ENCODE measurements around the gene FBXO28.

Gene FBXO28, protein sequence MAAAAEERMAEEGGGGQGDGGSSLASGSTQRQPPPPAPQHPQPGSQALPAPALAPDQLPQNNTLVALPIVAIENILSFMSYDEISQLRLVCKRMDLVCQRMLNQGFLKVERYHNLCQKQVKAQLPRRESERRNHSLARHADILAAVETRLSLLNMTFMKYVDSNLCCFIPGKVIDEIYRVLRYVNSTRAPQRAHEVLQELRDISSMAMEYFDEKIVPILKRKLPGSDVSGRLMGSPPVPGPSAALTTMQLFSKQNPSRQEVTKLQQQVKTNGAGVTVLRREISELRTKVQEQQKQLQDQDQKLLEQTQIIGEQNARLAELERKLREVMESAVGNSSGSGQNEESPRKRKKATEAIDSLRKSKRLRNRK

DNA sequence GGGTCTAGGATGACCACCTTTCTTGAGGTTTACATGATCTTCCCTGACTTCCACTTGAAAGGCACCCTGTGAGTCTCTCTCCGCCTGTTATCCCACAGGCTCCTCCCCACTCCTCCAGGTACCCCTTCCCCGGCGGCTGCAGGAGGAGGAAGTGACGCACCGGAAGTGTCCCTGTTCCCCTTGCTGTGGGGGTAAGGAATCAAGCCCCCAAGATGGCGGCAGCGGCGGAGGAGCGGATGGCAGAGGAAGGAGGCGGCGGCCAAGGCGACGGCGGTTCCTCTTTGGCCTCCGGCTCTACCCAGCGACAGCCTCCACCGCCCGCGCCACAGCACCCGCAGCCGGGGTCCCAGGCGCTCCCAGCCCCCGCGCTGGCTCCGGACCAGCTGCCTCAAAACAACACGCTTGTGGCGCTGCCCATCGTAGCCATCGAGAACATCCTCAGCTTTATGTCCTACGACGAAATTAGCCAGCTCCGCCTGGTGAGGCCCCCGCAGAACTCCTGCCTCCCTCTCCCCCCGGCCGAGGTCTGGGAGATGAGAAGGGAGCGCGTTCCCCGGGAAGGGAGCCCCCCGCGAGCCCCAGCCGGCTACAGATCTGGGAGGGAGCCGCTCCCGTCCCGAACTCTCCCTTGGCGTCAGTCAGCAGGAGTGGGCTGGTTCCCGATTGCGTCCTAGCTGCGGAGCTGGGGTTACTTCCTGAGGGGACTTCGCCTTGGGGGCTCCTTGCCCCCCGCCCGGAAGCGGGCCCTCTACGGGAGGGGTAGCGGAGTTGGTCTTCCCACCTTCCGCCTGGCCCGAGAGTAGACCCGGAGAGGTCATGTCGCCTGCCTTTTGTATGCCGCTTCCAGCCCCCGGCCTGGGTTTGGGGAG, at the start of gene FBXO28:
FBXO28 (plus strand) TSS at position 194 of the 869 bp plus-strand sequence; CDS start at position 213, 19 bp downstream.
- Histone ChIP-seq H3K27ac (ENCODE audit: low read depth in 2 of 2, low read length in 2 of 2) (peak within 1 kb of the TSS; percentile 79 to 88), H3K9ac (ENCODE audit: low read depth in 1 of 2, low read length in 2 of 2) (peak within 1 kb of the TSS; percentile 87 to 90), H3K36me3 (ENCODE audit: control insufficient read depth in 2 of 2, insufficient read depth in 2 of 2, low read length in 2 of 2) (no peaks in the 10 kb centered on the region), H3K4me3 (ENCODE audit: low read length in 2 of 2) (peak within 1 kb of the TSS; percentile 84 to 96), H3K9me3 (ENCODE audit: control insufficient read depth in 2 of 2, low read length in 2 of 2) (no peaks in the 10 kb centered on the region), H3K27me3 (ENCODE audit: control insufficient read depth in 2 of 2, insufficient read depth in 2 of 2, low read length in 2 of 2) (peaks cover 0 to under 1% of the 10 kb centered on the region in 2 donors), H3K4me1 (ENCODE audit: control insufficient read depth in 2 of 2, insufficient read depth in 2 of 2, low read length in 2 of 2) (peaks cover 9% of the 10 kb centered on the region in 2 donors)

DNA sequence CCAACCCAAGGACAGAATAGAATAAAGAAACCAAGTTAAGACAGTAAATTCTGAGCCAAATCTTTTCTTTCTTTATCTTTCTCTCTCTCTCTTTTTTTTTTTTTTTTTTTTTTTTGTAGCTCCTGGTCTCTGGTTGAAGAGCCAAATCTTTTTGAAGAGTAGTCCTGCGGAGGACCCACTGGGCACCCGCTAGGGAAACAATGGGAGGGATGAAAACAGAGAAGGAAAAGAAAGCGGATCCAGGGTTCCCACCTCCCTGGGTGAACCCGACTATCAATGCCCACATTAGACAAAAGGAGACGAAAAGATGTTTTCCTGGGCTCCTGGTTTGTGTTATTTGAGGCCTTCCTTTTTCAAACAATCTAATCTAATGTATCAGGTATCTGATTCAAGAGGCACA, 49.8 kb upstream of the FBXO28 start:
- no peaks in the 10 kb centered on the region for H3K9me3 ChIP-seq (ENCODE audit: control insufficient read depth in 2 of 2, low read length in 2 of 2)
- peaks cover 20 to 40% of the 10 kb centered on the region in 2 donors for H3K4me1 ChIP-seq (ENCODE audit: control insufficient read depth in 2 of 2, insufficient read depth in 2 of 2, low read length in 2 of 2)
- H3K27me3 ChIP-seq (ENCODE audit: control insufficient read depth in 2 of 2, insufficient read depth in 2 of 2, low read length in 2 of 2): no peaks in the 10 kb centered on the region
- H3K9ac ChIP-seq (ENCODE audit: low read depth in 1 of 2, low read length in 2 of 2): peak overlapping the region in 1 of 2 donors; percentile 3
- no peak overlapping the region for H3K4me3 ChIP-seq (ENCODE audit: low read length in 2 of 2)
- peak overlapping the region; percentile 72 to 80 for H3K27ac ChIP-seq (ENCODE audit: low read depth in 2 of 2, low read length in 2 of 2)
- no peaks in the 10 kb centered on the region for H3K36me3 ChIP-seq (ENCODE audit: control insufficient read depth in 2 of 2, insufficient read depth in 2 of 2, low read length in 2 of 2)

DNA sequence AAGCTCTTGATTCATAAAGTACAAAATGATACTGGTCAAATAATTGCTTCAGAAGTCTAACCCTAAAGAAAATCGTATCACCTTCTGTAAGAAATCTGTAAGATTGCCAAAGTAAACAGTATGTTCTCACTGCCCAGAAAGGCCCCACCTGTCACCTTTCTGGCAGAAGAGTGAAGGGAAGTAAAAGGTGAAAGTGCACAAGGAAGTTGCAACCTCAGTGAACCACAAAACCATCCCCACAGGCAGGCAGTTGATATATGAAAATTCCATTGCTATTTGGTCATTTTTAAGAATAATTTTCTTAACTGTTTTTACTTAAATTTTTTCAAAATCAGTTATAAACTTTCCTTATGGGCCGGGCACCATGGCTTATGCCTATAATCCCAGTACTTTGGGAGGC, 48.5 kb upstream of the FBXO28 start:
- H3K9me3 ChIP-seq (ENCODE audit: control insufficient read depth in 2 of 2, low read length in 2 of 2): no peaks in the 10 kb centered on the region
- H3K36me3 ChIP-seq (ENCODE audit: control insufficient read depth in 2 of 2, insufficient read depth in 2 of 2, low read length in 2 of 2): no peaks in the 10 kb centered on the region
- peak overlapping the region; percentile 72 to 80 for H3K27ac ChIP-seq (ENCODE audit: low read depth in 2 of 2, low read length in 2 of 2)
- H3K4me1 ChIP-seq (ENCODE audit: control insufficient read depth in 2 of 2, insufficient read depth in 2 of 2, low read length in 2 of 2): peaks cover 20 to 42% of the 10 kb centered on the region in 2 donors
- H3K27me3 ChIP-seq (ENCODE audit: control insufficient read depth in 2 of 2, insufficient read depth in 2 of 2, low read length in 2 of 2): no peaks in the 10 kb centered on the region
- H3K4me3 ChIP-seq (ENCODE audit: low read length in 2 of 2): no peak overlapping the region
- H3K9ac ChIP-seq (ENCODE audit: low read depth in 1 of 2, low read length in 2 of 2): peak overlapping the region in 1 of 2 donors; percentile 24

DNA sequence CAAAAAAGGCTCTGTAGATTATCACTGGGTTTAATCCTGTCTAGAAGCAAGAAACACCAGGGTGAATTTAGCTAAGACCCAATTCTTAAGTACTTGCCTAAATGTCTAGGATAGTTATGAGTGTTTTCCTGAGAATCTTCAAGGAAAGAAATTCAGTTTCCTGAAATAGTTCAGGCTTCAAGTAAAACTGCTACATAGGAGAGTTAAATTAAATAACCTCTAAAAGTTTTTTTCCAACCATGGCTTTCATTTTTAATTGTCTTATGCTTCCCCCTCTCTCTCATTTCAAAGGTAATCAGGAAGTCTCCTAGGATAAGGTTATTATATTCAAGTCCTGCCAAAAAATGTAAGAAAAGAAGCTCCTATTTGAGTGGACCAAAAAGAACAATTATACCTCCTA, 46.7 kb upstream of the FBXO28 start:
- H3K9me3 ChIP-seq (ENCODE audit: control insufficient read depth in 2 of 2, low read length in 2 of 2): no peaks in the 10 kb centered on the region
- H3K27ac ChIP-seq (ENCODE audit: low read depth in 2 of 2, low read length in 2 of 2): peak overlapping the region in 1 of 2 donors; percentile 11
- peaks cover 20 to 42% of the 10 kb centered on the region in 2 donors for H3K4me1 ChIP-seq (ENCODE audit: control insufficient read depth in 2 of 2, insufficient read depth in 2 of 2, low read length in 2 of 2)
- no peaks in the 10 kb centered on the region for H3K36me3 ChIP-seq (ENCODE audit: control insufficient read depth in 2 of 2, insufficient read depth in 2 of 2, low read length in 2 of 2)
- H3K4me3 ChIP-seq (ENCODE audit: low read length in 2 of 2): no peak overlapping the region
- H3K9ac ChIP-seq (ENCODE audit: low read depth in 1 of 2, low read length in 2 of 2): no peak overlapping the region
- H3K27me3 ChIP-seq (ENCODE audit: control insufficient read depth in 2 of 2, insufficient read depth in 2 of 2, low read length in 2 of 2): no peaks in the 10 kb centered on the region

DNA sequence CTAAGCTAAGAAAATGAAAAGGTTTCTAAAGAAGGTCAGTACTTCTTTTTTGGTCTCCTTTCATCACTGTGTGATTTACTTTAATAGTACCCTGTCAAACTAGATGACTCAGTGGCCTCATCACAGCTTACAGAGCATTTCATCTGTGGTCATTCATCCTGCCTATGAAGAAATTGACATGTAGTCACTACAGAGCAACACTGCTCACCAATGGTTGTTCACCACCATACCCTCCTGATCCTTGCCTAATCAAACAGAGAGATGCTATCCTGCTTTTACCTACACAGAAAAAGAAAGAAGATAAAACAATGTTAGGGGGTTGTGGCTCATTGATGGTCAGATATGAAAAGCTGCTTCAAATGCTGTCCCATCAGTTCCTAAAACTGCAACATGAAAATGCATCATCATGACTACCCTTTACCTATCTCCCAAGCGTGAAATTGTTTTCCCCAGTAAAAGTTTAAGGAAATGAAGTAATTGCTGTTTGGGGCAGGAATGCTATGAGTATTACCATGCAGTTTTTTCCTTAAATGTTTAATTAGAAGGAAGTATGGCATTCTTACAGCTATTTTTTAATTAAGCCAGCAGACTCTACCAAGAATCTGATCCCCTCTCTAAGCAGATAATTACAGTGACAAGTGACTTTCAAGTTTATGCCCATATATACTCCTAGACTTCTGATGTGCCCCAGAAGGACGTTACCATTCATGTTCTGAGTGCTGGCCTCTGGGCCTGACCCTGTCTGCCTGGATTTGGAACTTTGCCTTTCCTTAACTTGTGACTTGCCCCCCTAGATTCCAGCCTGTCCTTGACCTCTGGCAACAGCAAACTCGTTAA, 46.1 kb upstream of the FBXO28 start:
- Histone ChIP-seq H3K27me3 (ENCODE audit: control insufficient read depth in 2 of 2, insufficient read depth in 2 of 2, low read length in 2 of 2) (no peaks in the 10 kb centered on the region), H3K9ac (ENCODE audit: low read depth in 1 of 2, low read length in 2 of 2) (no peak overlapping the region), H3K27ac (ENCODE audit: low read depth in 2 of 2, low read length in 2 of 2) (peak overlapping the region in 1 of 2 donors; percentile 32), H3K4me3 (ENCODE audit: low read length in 2 of 2) (no peak overlapping the region), H3K4me1 (ENCODE audit: control insufficient read depth in 2 of 2, insufficient read depth in 2 of 2, low read length in 2 of 2) (peaks cover 19 to 40% of the 10 kb centered on the region in 2 donors), H3K36me3 (ENCODE audit: control insufficient read depth in 2 of 2, insufficient read depth in 2 of 2, low read length in 2 of 2) (no peaks in the 10 kb centered on the region), H3K9me3 (ENCODE audit: control insufficient read depth in 2 of 2, low read length in 2 of 2) (no peaks in the 10 kb centered on the region)

DNA sequence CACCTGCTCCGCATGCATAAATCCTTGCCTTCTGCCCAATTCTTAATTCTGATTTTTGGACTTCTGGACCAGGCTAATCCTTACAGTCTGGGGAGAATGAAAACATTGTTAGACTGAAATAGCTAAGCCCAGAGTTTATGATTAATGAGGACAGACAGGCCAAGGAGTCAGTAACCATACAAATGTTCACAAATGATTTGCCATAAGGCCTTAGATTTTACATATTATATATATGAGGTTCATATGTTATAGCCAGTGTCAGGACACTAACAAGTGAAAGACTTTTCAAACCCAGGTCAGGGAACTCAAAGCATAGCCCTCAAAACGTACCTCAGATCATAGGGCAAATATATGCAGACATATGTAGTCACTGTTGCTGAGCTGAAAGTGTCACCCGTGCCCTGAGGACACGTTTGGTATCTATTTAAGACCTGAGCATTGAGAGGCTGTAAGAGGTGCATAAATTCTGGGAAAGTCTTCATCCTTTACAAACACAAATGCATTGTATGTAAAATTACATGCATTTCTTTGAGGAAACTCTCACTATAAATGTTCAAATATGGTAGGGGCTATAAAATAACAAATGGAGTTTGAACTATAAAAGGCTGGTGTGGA, 45.3 kb upstream of the FBXO28 start:
- peaks cover 17 to 38% of the 10 kb centered on the region in 2 donors for H3K4me1 ChIP-seq (ENCODE audit: control insufficient read depth in 2 of 2, insufficient read depth in 2 of 2, low read length in 2 of 2)
- no peak overlapping the region for H3K9ac ChIP-seq (ENCODE audit: low read depth in 1 of 2, low read length in 2 of 2)
- no peak overlapping the region for H3K4me3 ChIP-seq (ENCODE audit: low read length in 2 of 2)

GRCh38 chr1:224069138-224069537, 44.8 kb upstream of the FBXO28 start:
- H3K9me3 ChIP-seq (ENCODE audit: control insufficient read depth in 2 of 2, low read length in 2 of 2): no peaks in the 10 kb centered on the region
- no peaks in the 10 kb centered on the region for H3K36me3 ChIP-seq (ENCODE audit: control insufficient read depth in 2 of 2, insufficient read depth in 2 of 2, low read length in 2 of 2)
- H3K4me1 ChIP-seq (ENCODE audit: control insufficient read depth in 2 of 2, insufficient read depth in 2 of 2, low read length in 2 of 2): peaks cover 16 to 33% of the 10 kb centered on the region in 2 donors
- no peak overlapping the region for H3K4me3 ChIP-seq (ENCODE audit: low read length in 2 of 2)
- no peak overlapping the region for H3K27ac ChIP-seq (ENCODE audit: low read depth in 2 of 2, low read length in 2 of 2)
- no peak overlapping the region for H3K9ac ChIP-seq (ENCODE audit: low read depth in 1 of 2, low read length in 2 of 2)
- no peaks in the 10 kb centered on the region for H3K27me3 ChIP-seq (ENCODE audit: control insufficient read depth in 2 of 2, insufficient read depth in 2 of 2, low read length in 2 of 2)

More for the DNA sequence above, 45.3 kb upstream of the FBXO28 start:
- H3K27ac ChIP-seq (ENCODE audit: low read depth in 2 of 2, low read length in 2 of 2): peak overlapping the region in 1 of 2 donors; percentile 32
- H3K36me3 ChIP-seq (ENCODE audit: control insufficient read depth in 2 of 2, insufficient read depth in 2 of 2, low read length in 2 of 2): no peaks in the 10 kb centered on the region
- H3K27me3 ChIP-seq (ENCODE audit: control insufficient read depth in 2 of 2, insufficient read depth in 2 of 2, low read length in 2 of 2): no peaks in the 10 kb centered on the region
- H3K9me3 ChIP-seq (ENCODE audit: control insufficient read depth in 2 of 2, low read length in 2 of 2): no peaks in the 10 kb centered on the region

- H3K4me3 ChIP-seq (ENCODE audit: low read length in 2 of 2): no peak overlapping the region
- no peak overlapping the region for H3K9ac ChIP-seq (ENCODE audit: low read depth in 1 of 2, low read length in 2 of 2)
- H3K27me3 ChIP-seq (ENCODE audit: control insufficient read depth in 2 of 2, insufficient read depth in 2 of 2, low read length in 2 of 2): no peaks in the 10 kb centered on the region
- H3K9me3 ChIP-seq (ENCODE audit: control insufficient read depth in 2 of 2, low read length in 2 of 2): no peaks in the 10 kb centered on the region
- H3K4me1 ChIP-seq (ENCODE audit: control insufficient read depth in 2 of 2, insufficient read depth in 2 of 2, low read length in 2 of 2): peaks cover 12 to 27% of the 10 kb centered on the region in 2 donors
- no peak overlapping the region for H3K27ac ChIP-seq (ENCODE audit: low read depth in 2 of 2, low read length in 2 of 2)
- no peaks in the 10 kb centered on the region for H3K36me3 ChIP-seq (ENCODE audit: control insufficient read depth in 2 of 2, insufficient read depth in 2 of 2, low read length in 2 of 2)
These were observed 43.4 kb upstream of the FBXO28 start for GRCh38 chr1:224070521-224070920.

DNA sequence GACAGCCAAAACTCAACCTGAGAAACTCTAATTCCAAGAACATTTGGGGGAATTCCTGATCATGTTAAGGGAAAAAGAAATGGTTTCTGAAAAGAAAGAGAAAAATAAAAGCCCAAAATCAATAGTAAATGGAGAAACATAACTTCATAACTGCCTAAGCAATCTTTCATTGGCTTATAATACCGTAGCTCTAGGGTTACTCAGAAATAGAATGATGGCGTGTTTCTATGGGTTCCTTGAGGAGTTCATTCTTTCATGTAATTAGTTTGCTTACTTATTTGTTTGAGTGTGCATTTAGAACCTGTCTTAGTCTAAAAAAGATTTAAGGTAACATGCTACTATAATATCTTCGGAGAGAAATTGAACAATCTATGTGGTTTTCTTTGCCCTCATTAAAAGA, 37.5 kb upstream of the FBXO28 start:
- no peak overlapping the region for H3K27ac ChIP-seq (ENCODE audit: low read depth in 2 of 2, low read length in 2 of 2)
- no peaks in the 10 kb centered on the region for H3K36me3 ChIP-seq (ENCODE audit: control insufficient read depth in 2 of 2, insufficient read depth in 2 of 2, low read length in 2 of 2)
- no peak overlapping the region for H3K9ac ChIP-seq (ENCODE audit: low read depth in 1 of 2, low read length in 2 of 2)
- no peak overlapping the region for H3K4me3 ChIP-seq (ENCODE audit: low read length in 2 of 2)
- H3K27me3 ChIP-seq (ENCODE audit: control insufficient read depth in 2 of 2, insufficient read depth in 2 of 2, low read length in 2 of 2): no peaks in the 10 kb centered on the region
- no peaks in the 10 kb centered on the region for H3K4me1 ChIP-seq (ENCODE audit: control insufficient read depth in 2 of 2, insufficient read depth in 2 of 2, low read length in 2 of 2)
- H3K9me3 ChIP-seq (ENCODE audit: control insufficient read depth in 2 of 2, low read length in 2 of 2): no peaks in the 10 kb centered on the region
